ENCODE data around the gene PSME3. TPM values are rescaled to one million over a fixed set of nuclear protein-coding genes. Genes with fewer than 3 reads are reported as not detected.
A peak's percentile ranks its signal among the peaks of the same experiment; 100 is the strongest.

Gene PSME3
- polyA plus RNA-seq, 1 donor from 2014 or later = 56.6 TPM

DNA sequence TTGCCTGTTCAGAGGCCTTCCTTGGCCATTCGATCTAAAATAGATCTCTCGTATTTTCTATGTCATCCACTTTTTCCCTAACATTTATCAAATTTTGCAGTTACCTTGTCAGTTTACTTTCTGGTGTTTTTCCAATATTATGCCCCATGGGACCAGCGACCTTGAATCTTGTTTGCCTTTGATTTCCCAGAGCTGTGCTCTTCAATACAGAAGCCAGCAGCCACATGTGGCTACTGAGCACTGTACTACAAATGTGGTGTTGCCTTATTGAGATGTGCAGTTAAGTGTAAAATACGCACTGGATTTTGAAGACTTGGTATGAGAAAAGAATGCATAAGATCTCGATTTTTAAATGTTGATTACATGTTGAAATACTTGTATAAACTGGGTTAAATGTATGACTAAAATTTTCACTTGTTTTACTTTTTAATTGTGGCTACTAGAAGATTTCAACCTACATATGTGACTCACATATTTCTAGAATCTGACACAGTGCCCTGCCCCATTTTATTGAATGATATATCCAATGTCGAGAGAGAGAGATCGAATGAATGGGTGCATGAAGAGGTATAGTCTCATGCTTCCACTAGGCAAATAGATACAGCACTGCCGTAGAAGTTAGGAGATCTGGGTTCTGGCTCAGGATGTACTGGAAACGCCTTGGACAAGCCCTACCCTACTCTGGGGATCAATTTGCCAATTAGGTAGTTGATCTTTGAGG lies 824 bp upstream of the PSME3 start:
- H3K27me3 ChIP-seq (ENCODE audit: insufficient read depth, low read depth, low read length) = no peaks in the 10 kb centered on the region
- H3K79me2 ChIP-seq (replicated peaks; ENCODE audit: insufficient read depth, low read length) = peaks cover 19% of the 10 kb centered on the region
- peak overlapping the region; percentile 90 for H3K9ac ChIP-seq (ENCODE audit: low read length)
- no peaks in the 10 kb centered on the region for H4K20me1 ChIP-seq (ENCODE audit: insufficient read depth)
- peak overlapping the region; percentile 83 for H3K4me3 ChIP-seq (ENCODE audit: low read length)
- H3F3A ChIP-seq (ENCODE audit: insufficient read depth, low read length, poor library complexity, severe bottlenecking) = no peaks in the 10 kb centered on the region
- TF ChIP-seq SMC3 (conservative IDR thresholded peaks at IDR 0.05; ENCODE audit: poor library complexity) (no peak), MXI1 (conservative IDR thresholded peaks at IDR 0.05; ENCODE audit: poor library complexity, severe bottlenecking) (no peak), EZH2 (IDR thresholded peaks at IDR 0.05; ENCODE audit: borderline replicate concordance, insufficient read depth, low read length, poor library complexity, severe bottlenecking) (no peak), EP300 (conservative IDR thresholded peaks at IDR 0.05; ENCODE audit: poor library complexity, severe bottlenecking) (no peak), POLR2AphosphoS5 (IDR thresholded peaks at IDR 0.05) (no peak), TAF1 (IDR thresholded peaks at IDR 0.05; ENCODE audit: low read depth) (no peak), RAD21 (conservative IDR thresholded peaks at IDR 0.05) (no peak)
- TF ChIP-seq, protein P1, sequence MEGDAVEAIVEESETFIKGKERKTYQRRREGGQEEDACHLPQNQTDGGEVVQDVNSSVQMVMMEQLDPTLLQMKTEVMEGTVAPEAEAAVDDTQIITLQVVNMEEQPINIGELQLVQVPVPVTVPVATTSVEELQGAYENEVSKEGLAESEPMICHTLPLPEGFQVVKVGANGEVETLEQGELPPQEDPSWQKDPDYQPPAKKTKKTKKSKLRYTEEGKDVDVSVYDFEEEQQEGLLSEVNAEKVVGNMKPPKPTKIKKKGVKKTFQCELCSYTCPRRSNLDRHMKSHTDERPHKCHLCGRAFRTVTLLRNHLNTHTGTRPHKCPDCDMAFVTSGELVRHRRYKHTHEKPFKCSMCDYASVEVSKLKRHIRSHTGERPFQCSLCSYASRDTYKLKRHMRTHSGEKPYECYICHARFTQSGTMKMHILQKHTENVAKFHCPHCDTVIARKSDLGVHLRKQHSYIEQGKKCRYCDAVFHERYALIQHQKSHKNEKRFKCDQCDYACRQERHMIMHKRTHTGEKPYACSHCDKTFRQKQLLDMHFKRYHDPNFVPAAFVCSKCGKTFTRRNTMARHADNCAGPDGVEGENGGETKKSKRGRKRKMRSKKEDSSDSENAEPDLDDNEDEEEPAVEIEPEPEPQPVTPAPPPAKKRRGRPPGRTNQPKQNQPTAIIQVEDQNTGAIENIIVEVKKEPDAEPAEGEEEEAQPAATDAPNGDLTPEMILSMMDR (IDR thresholded peaks at IDR 0.05; ENCODE audit: poor library complexity, severe bottlenecking) = no peak
- TF ChIP-seq, protein P2, sequence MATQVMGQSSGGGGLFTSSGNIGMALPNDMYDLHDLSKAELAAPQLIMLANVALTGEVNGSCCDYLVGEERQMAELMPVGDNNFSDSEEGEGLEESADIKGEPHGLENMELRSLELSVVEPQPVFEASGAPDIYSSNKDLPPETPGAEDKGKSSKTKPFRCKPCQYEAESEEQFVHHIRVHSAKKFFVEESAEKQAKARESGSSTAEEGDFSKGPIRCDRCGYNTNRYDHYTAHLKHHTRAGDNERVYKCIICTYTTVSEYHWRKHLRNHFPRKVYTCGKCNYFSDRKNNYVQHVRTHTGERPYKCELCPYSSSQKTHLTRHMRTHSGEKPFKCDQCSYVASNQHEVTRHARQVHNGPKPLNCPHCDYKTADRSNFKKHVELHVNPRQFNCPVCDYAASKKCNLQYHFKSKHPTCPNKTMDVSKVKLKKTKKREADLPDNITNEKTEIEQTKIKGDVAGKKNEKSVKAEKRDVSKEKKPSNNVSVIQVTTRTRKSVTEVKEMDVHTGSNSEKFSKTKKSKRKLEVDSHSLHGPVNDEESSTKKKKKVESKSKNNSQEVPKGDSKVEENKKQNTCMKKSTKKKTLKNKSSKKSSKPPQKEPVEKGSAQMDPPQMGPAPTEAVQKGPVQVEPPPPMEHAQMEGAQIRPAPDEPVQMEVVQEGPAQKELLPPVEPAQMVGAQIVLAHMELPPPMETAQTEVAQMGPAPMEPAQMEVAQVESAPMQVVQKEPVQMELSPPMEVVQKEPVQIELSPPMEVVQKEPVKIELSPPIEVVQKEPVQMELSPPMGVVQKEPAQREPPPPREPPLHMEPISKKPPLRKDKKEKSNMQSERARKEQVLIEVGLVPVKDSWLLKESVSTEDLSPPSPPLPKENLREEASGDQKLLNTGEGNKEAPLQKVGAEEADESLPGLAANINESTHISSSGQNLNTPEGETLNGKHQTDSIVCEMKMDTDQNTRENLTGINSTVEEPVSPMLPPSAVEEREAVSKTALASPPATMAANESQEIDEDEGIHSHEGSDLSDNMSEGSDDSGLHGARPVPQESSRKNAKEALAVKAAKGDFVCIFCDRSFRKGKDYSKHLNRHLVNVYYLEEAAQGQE (IDR thresholded peaks at IDR 0.05; ENCODE audit: borderline replicate concordance) = no peak
- peak overlapping the region; percentile 99 for H2AFZ ChIP-seq (ENCODE audit: low read depth, low read length)
- H3K36me3 ChIP-seq (ENCODE audit: insufficient read depth, low read length) = no peaks in the 10 kb centered on the region
- H3K9me3 ChIP-seq (ENCODE audit: low read length) = no peaks in the 10 kb centered on the region
- no peaks in the 10 kb centered on the region for H3K9me2 ChIP-seq (ENCODE audit: insufficient read depth, low read length)
- H3K27ac ChIP-seq (ENCODE audit: low read length) = peak overlapping the region; percentile 88
- peak overlapping the region; percentile 91 for H3K4me2 ChIP-seq (ENCODE audit: low read length)

DNA sequence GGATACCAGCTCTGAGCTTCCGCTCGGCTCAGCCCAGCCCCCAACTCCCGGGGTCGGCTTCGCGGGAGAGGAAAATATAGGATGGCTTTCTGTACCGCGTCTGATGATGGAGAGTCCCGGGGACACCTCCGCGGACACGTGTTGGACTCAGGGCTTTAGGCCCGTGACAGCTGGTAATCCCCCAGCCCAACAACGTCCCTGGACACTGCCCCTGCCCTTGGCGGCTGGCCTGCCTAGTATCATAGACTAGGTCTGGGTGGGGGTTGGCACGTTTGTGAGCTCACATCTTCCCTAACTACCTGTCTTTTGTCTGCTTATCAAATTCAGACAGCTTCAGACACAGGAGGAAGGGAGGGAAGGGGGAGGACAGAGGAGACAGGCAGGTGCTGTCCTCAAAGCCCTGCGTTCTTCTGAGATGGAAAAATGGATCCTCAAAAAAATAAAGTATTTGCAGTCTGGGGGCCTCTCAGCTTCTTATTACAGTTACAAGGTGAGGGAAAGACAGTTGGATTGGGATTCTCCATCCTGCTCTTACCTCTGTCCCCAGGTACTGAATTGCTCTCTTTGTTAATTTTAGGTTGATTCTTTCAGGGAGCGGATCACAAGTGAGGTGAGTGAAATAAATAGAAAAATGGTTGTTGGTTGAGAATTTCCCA lies 698 bp downstream of the PSME3 start:
- H3K79me2 ChIP-seq (replicated peaks; ENCODE audit: insufficient read depth, low read length) = peaks cover 19% of the 10 kb centered on the region

More for the DNA sequence above, 698 bp downstream of the PSME3 start:
- no peaks in the 10 kb centered on the region for H3K36me3 ChIP-seq (ENCODE audit: insufficient read depth, low read length)
- H3K27me3 ChIP-seq (ENCODE audit: insufficient read depth, low read depth, low read length) = no peaks in the 10 kb centered on the region
- H2AFZ ChIP-seq (ENCODE audit: low read depth, low read length) = peak overlapping the region; percentile 99
- TF ChIP-seq SMC3 (conservative IDR thresholded peaks at IDR 0.05; ENCODE audit: poor library complexity) (no peak), RAD21 (conservative IDR thresholded peaks at IDR 0.05) (no peak), EP300 (conservative IDR thresholded peaks at IDR 0.05; ENCODE audit: poor library complexity, severe bottlenecking) (no peak), TAF1 (IDR thresholded peaks at IDR 0.05; ENCODE audit: low read depth) (no peak), POLR2AphosphoS5 (IDR thresholded peaks at IDR 0.05) (no peak), MXI1 (conservative IDR thresholded peaks at IDR 0.05; ENCODE audit: poor library complexity, severe bottlenecking) (no peak), EZH2 (IDR thresholded peaks at IDR 0.05; ENCODE audit: borderline replicate concordance, insufficient read depth, low read length, poor library complexity, severe bottlenecking) (no peak)
- TF ChIP-seq, protein P1 (IDR thresholded peaks at IDR 0.05; ENCODE audit: poor library complexity, severe bottlenecking) = no peak
- TF ChIP-seq, protein P2 (IDR thresholded peaks at IDR 0.05; ENCODE audit: borderline replicate concordance) = no peak
- peak overlapping the region; percentile 88 for H3K27ac ChIP-seq (ENCODE audit: low read length)
- H3K9me3 ChIP-seq (ENCODE audit: low read length) = no peaks in the 10 kb centered on the region
- no peaks in the 10 kb centered on the region for H3K9me2 ChIP-seq (ENCODE audit: insufficient read depth, low read length)
- peak overlapping the region; percentile 83 for H3K4me3 ChIP-seq (ENCODE audit: low read length)
- peak overlapping the region; percentile 90 for H3K9ac ChIP-seq (ENCODE audit: low read length)
- H4K20me1 ChIP-seq (ENCODE audit: insufficient read depth) = no peaks in the 10 kb centered on the region
- peak overlapping the region; percentile 96 for H3K4me2 ChIP-seq (ENCODE audit: low read length)
- H3F3A ChIP-seq (ENCODE audit: insufficient read depth, low read length, poor library complexity, severe bottlenecking) = no peaks in the 10 kb centered on the region

All from neural cell (in vitro differentiated cells).